OCI-LY1 (cell line): Measurements from ENCODE around the gene AVPR2.

Source experiments
- H2AFZ ChIP-seq: fragments of 200-600 bp; sonication (generic), shearing (Covaris generic); 2 replicates; pipeline ENCODE4 v1.6.0; 2014; ENCODE audit warnings: antibody characterized with exemption, mild to moderate bottlenecking, low read length
- H3F3A ChIP-seq: fragments of 200-600 bp; sonication (generic), shearing (Covaris generic); 2 replicates; pipeline ENCODE4 v1.6.0; 2014; ENCODE audit warnings: mild to moderate bottlenecking, antibody characterized with exemption, low read length, moderate library complexity; ENCODE audit not compliant: insufficient read depth
- H3K27ac ChIP-seq: fragments of 200-600 bp; sonication (generic); 2 replicates; pipeline ENCODE4 v1.5.1; 2014; ENCODE audit warnings: low read length, mixed run types, mild to moderate bottlenecking, low read depth; ENCODE audit not compliant: poor library complexity, severe bottlenecking
- H3K27me3 ChIP-seq: fragments of 200-600 bp; sonication (generic); 2 replicates; pipeline ENCODE4 v1.6.0; 2014; ENCODE audit warnings: antibody characterized with exemption, mild to moderate bottlenecking, low read length, moderate library complexity; ENCODE audit not compliant: insufficient read depth
- H3K36me3 ChIP-seq: fragments of 200-600 bp; sonication (generic); 2 replicates; pipeline ENCODE4 v1.6.1; 2014; ENCODE audit warnings: mild to moderate bottlenecking, antibody characterized with exemption, low read length, moderate library complexity, mixed read lengths; ENCODE audit not compliant: insufficient read depth
- H3K4me1 ChIP-seq: fragments of 200-600 bp; sonication (generic); 2 replicates; pipeline ENCODE4 v1.5.1; 2014; ENCODE audit warnings: mild to moderate bottlenecking, low read length, moderate library complexity; ENCODE audit not compliant: insufficient read depth, severe bottlenecking
- H3K4me2 ChIP-seq: fragments of 200-600 bp; sonication (generic), shearing (Covaris generic); 2 replicates; pipeline ENCODE4 v1.6.1; 2014; ENCODE audit warnings: low read length
- H3K4me3 ChIP-seq: fragments of 200-600 bp; sonication (generic); 2 replicates; pipeline ENCODE4 v1.5.1; 2014; ENCODE audit warnings: low read length, low read depth, mild to moderate bottlenecking, mixed read lengths; ENCODE audit not compliant: poor library complexity, severe bottlenecking
- H3K79me2 ChIP-seq: fragments of 200-600 bp; shearing (Covaris generic); 2 replicates; pipeline ENCODE4 v1.6.1; 2016; ENCODE audit warnings: mixed run types, low read length, mixed read lengths; ENCODE audit not compliant: insufficient read depth
- H3K9ac ChIP-seq: fragments of 200-600 bp; sonication (generic), shearing (Covaris generic); 2 replicates; pipeline ENCODE4 v1.6.1; 2014; ENCODE audit warnings: mild to moderate bottlenecking, low read length, mixed read lengths
- H3K9me2 ChIP-seq: fragments of 200-600 bp; sonication (generic), shearing (Covaris generic); 2 replicates; pipeline ENCODE4 v1.6.1; 2014; ENCODE audit warnings: low read depth, mild to moderate bottlenecking, low read length, mixed read lengths
- H3K9me3 ChIP-seq: fragments of 200-600 bp; shearing (Covaris generic); 2 replicates; pipeline ENCODE4 v1.6.1; 2014; ENCODE audit warnings: low read length, mixed read lengths
- H4K20me1 ChIP-seq: fragments of 200-600 bp; sonication (generic), shearing (Covaris generic); 2 replicates; pipeline ENCODE4 v1.6.0; 2016; ENCODE audit warnings: mild to moderate bottlenecking, low read length; ENCODE audit not compliant: insufficient read depth
- EZH2 ChIP-seq: fragments of 200-600 bp; sonication (generic), shearing (Covaris generic); IDR thresholded peaks from 2 replicates; pipeline ENCODE4 v1.8.0; 2017; ENCODE audit warnings: borderline replicate concordance, mixed run types, mild to moderate bottlenecking, antibody characterized with exemption, low read length, moderate library complexity, mixed read lengths
- TF ChIP-seq, protein P1 (sequence below): fragments of 200-600 bp; sonication (generic), shearing (Covaris generic); IDR thresholded peaks from 2 replicates; pipeline ENCODE4 v1.5.1; 2017; ENCODE audit warnings: mild to moderate bottlenecking, antibody characterized with exemption, low read length, moderate library complexity, mixed read lengths

The AVPR2 gene

DNA sequence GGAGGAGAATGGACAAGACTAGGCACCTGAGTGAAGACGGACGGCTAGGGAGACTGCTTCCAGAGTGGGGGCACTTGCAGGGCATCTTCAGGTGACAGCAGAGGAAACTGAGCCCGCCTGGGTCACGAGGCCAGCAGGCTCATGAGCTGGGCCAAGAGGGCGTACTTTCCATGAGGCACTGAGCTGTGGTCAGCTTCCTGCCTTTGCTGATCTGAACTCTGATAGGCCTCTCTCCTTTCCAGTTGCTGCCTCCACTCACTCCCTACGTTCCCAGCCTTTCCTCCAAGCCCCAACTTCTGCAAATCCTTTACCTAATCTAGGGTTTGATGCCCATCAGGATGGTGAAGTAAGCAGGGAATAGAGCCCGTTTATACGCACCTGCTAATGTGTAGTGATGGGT, 17.1 kb upstream of the AVPR2 start:
- no peaks in the 10 kb centered on the region for H4K20me1 ChIP-seq
- H3K9me3 ChIP-seq, result no peaks in the 10 kb centered on the region
- no peak overlapping the region for H3K4me2 ChIP-seq
- no peak overlapping the region for H2AFZ ChIP-seq
- no peaks in the 10 kb centered on the region for H3K4me1 ChIP-seq
- H3K79me2 ChIP-seq, result no peaks in the 10 kb centered on the region
- TF ChIP-seq, protein P1, sequence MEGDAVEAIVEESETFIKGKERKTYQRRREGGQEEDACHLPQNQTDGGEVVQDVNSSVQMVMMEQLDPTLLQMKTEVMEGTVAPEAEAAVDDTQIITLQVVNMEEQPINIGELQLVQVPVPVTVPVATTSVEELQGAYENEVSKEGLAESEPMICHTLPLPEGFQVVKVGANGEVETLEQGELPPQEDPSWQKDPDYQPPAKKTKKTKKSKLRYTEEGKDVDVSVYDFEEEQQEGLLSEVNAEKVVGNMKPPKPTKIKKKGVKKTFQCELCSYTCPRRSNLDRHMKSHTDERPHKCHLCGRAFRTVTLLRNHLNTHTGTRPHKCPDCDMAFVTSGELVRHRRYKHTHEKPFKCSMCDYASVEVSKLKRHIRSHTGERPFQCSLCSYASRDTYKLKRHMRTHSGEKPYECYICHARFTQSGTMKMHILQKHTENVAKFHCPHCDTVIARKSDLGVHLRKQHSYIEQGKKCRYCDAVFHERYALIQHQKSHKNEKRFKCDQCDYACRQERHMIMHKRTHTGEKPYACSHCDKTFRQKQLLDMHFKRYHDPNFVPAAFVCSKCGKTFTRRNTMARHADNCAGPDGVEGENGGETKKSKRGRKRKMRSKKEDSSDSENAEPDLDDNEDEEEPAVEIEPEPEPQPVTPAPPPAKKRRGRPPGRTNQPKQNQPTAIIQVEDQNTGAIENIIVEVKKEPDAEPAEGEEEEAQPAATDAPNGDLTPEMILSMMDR, result no peak
- H3F3A ChIP-seq, result no peaks in the 10 kb centered on the region
- no peak overlapping the region for H3K9ac ChIP-seq
- no peaks in the 10 kb centered on the region for H3K9me2 ChIP-seq
- no peak overlapping the region for H3K27ac ChIP-seq
- no peak overlapping the region for H3K4me3 ChIP-seq
- H3K36me3 ChIP-seq, result no peaks in the 10 kb centered on the region
- no peaks in the 10 kb centered on the region for H3K27me3 ChIP-seq

DNA sequence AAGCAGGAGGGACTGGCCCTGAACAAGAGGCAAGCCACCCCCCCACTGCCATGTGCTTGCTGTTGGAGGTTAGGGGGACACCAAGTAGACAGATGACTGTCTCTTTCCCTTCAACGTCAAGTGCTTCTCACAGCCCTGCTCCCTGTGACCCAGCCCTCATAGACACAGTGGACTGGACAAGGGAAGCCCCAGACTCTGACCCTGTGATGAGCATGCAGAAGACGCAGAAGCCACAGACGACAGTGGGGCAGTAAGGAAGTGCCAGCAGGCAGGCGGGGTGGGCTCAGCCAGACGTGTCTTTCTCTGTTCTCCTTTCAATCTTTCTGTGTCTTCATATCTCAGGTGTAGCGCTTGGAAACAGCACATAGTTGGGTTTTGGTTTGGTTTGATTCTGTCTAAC, 16.1 kb upstream of the AVPR2 start:
- Histone ChIP-seq H3K9ac (no peak overlapping the region), H3K79me2 (no peaks in the 10 kb centered on the region), H3K4me2 (no peak overlapping the region), H3K27me3 (no peaks in the 10 kb centered on the region), H3K9me3 (no peaks in the 10 kb centered on the region), H3F3A (no peaks in the 10 kb centered on the region), H2AFZ (no peak overlapping the region), H4K20me1 (no peaks in the 10 kb centered on the region), H3K36me3 (no peaks in the 10 kb centered on the region), H3K4me3 (no peak overlapping the region), H3K4me1 (no peaks in the 10 kb centered on the region), H3K9me2 (no peaks in the 10 kb centered on the region), H3K27ac (no peak overlapping the region)
- no peak for TF ChIP-seq EZH2
- TF ChIP-seq, protein P1, result no peak

DNA sequence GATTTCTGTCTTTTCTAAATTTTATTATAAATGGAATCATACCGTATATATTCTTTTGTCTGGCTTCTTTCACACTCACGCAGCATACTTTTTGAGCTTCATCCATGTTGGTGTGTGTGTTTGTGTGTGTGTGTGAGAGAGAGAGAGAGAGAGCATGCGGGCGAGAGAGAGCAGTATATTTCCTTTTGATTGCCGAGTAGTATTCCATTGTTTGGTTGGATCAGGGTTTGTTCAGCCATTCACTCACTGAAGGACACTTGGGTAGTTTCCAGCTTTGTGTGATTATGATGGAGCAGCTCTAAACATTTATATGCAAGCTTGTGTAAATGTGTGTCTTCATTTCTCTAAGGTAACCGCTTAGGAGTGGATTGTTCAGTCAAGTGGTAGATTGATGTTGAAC, 15.3 kb upstream of the AVPR2 start:
- TF ChIP-seq, protein P1, result no peak
- TF ChIP-seq EZH2, result no peak
- H2AFZ ChIP-seq, result no peak overlapping the region
- H3K79me2 ChIP-seq, result no peaks in the 10 kb centered on the region
- no peaks in the 10 kb centered on the region for H3K9me3 ChIP-seq
- H3K4me1 ChIP-seq, result no peaks in the 10 kb centered on the region
- H3K4me3 ChIP-seq, result no peak overlapping the region
- H4K20me1 ChIP-seq, result no peaks in the 10 kb centered on the region
- no peaks in the 10 kb centered on the region for H3F3A ChIP-seq
- H3K9ac ChIP-seq, result no peak overlapping the region
- no peaks in the 10 kb centered on the region for H3K27me3 ChIP-seq
- H3K9me2 ChIP-seq, result no peaks in the 10 kb centered on the region
- no peak overlapping the region for H3K27ac ChIP-seq
- no peaks in the 10 kb centered on the region for H3K36me3 ChIP-seq
- no peak overlapping the region for H3K4me2 ChIP-seq
